ENCODE results near the gene NCKAP5.

NCKAP5 gene

GRCh38 chr2:133240491-133241223, 327.6 kb downstream of the NCKAP5 start:
- no peak overlapping the region for H3K4me3 ChIP-seq (ENCODE audit: low read depth, low read length)
- no peak for TF ChIP-seq CTCF (IDR thresholded peaks at IDR 0.05; ENCODE audit: control insufficient read depth, extremely low read depth, insufficient read depth)
- DNase-seq (ENCODE audit: low read depth) = no peak

- no peak for DNase-seq (ENCODE audit: low read depth)
- no peak for TF ChIP-seq CTCF (IDR thresholded peaks at IDR 0.05; ENCODE audit: control insufficient read depth, extremely low read depth, insufficient read depth)
- no peak overlapping the region for H3K4me3 ChIP-seq (ENCODE audit: low read depth, low read length)
Measured at GRCh38 chr2:133235968-133236367, 332.3 kb downstream of the NCKAP5 start.

GRCh38 chr2:133232556-133232955, 335.7 kb downstream of the NCKAP5 start:
- DNase-seq (ENCODE audit: low read depth) = no peak
- TF ChIP-seq CTCF (IDR thresholded peaks at IDR 0.05; ENCODE audit: control insufficient read depth, extremely low read depth, insufficient read depth) = no peak

GRCh38 chr2:133231264-133231663, 337.0 kb downstream of the NCKAP5 start:
- DNase-seq (ENCODE audit: low read depth) = no peak
- no peak for TF ChIP-seq CTCF (IDR thresholded peaks at IDR 0.05; ENCODE audit: control insufficient read depth, extremely low read depth, insufficient read depth)
- no peak overlapping the region for H3K4me3 ChIP-seq (ENCODE audit: low read depth, low read length)

More at GRCh38 chr2:133232556-133232955, 335.7 kb downstream of the NCKAP5 start:
- no peak overlapping the region for H3K4me3 ChIP-seq (ENCODE audit: low read depth, low read length)

- no peak for DNase-seq (ENCODE audit: low read depth)
Measured at GRCh38 chr2:133229974-133230373, 338.3 kb downstream of the NCKAP5 start.

GRCh38 chr2:133223226-133223625, 345.0 kb downstream of the NCKAP5 start:
- TF ChIP-seq CTCF (IDR thresholded peaks at IDR 0.05; ENCODE audit: control insufficient read depth, extremely low read depth, insufficient read depth) = no peak
- no peak for DNase-seq (ENCODE audit: low read depth)
- H3K4me3 ChIP-seq (ENCODE audit: low read depth, low read length) = no peak overlapping the region

More at GRCh38 chr2:133229974-133230373, 338.3 kb downstream of the NCKAP5 start:
- no peak for TF ChIP-seq CTCF (IDR thresholded peaks at IDR 0.05; ENCODE audit: control insufficient read depth, extremely low read depth, insufficient read depth)
- no peak overlapping the region for H3K4me3 ChIP-seq (ENCODE audit: low read depth, low read length)

GRCh38 chr2:133221398-133221797, 346.9 kb downstream of the NCKAP5 start:
- no peak for TF ChIP-seq CTCF (IDR thresholded peaks at IDR 0.05; ENCODE audit: control insufficient read depth, extremely low read depth, insufficient read depth)

More at GRCh38 chr2:133221398-133221797, 346.9 kb downstream of the NCKAP5 start:
- H3K4me3 ChIP-seq (ENCODE audit: low read depth, low read length) = no peak overlapping the region
- DNase-seq (ENCODE audit: low read depth) = no peak

Measured in LNCaP clone FGC (cell line).